ENCODE results near the gene SH3BP1.

Gene SH3BP1

GRCh38 chr22:37617431-37617830, 22.0 kb upstream of the SH3BP1 start:
- no peak for DNase-seq

DNA sequence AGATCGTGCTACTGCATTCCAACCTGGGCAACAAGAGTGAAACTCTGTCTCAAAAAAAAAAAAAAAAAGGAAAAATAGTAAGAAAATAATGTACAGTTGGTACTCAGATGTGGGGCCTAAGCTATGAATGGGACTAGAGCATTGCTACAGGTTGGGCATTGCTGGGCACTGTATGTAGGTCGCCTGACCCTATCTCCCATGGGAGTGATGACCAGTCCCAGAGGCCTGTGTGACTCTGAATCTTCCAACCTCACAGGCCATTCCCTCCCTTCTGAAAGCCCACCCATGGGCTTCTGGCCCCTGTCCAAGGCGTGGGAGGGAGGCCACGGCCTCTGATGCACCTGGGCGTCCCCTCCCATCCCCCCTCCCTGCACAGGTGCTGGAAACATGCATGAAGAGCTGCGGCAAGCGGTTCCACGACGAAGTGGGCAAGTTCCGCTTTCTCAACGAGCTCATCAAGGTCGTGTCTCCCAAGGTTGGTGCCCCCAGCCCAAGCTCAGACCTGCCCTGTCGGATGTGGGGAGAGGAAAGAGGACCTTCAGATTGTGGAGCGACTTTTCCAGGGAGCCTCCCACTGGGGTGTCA, 21.3 kb upstream of the SH3BP1 start:
- DNase-seq: no peak

- DNase-seq: no peak
These were observed 20.8 kb upstream of the SH3BP1 start for GRCh38 chr22:37618674-37619073.

GRCh38 chr22:37619991-37620390, 19.5 kb upstream of the SH3BP1 start:
- DNase-seq: no peak

GRCh38 chr22:37621352-37621860, 18.1 kb upstream of the SH3BP1 start:
- DNase-seq: no peak

GRCh38 chr22:37623075-37624016, 16.1 kb upstream of the SH3BP1 start:
- peak; percentile 65 for DNase-seq

- DNase-seq: no peak
These were observed 15.5 kb upstream of the SH3BP1 start for GRCh38 chr22:37624017-37624365.

DNA sequence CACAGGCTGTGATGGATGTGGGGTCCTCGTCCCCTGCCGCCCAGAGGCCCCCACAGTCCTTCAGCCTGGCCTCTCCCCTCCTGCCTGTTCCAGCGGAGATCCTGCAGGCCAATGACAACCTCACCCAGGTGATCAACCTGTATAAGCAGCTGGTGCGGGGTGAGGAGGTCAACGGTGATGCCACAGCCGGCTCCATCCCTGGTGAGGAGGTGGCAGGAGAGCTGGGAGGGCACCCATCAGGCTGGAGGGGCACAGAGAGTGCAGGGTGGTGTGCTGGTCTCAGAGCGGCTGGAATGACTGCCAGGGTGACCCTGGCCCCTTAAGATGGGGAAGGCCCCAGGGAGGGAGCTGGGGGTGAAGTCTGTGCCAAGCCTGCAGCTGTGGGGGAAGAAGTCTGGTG, 14.6 kb upstream of the SH3BP1 start:
- DNase-seq: no peak

DNA sequence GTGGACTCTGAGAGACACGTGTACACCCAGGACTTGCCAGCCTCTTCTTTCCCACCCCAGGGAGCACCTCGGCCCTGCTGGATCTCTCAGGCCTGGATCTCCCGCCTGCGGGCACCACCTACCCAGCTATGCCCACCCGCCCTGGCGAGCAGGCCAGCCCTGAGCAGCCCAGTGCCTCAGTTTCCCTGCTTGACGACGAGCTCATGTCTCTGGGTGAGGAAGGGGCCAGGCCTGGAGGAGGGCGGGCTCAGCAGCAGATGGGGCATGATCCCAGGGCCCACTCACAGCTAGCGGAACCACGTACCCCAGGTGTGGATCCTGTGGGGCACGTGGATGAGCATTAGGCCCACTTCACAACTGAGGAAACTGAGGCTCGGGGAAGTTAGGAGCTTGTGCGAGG, 13.7 kb upstream of the SH3BP1 start:
- DNase-seq: no peak

- DNase-seq: no peak
These were observed 13.3 kb upstream of the SH3BP1 start for GRCh38 chr22:37626144-37626543.

DNA sequence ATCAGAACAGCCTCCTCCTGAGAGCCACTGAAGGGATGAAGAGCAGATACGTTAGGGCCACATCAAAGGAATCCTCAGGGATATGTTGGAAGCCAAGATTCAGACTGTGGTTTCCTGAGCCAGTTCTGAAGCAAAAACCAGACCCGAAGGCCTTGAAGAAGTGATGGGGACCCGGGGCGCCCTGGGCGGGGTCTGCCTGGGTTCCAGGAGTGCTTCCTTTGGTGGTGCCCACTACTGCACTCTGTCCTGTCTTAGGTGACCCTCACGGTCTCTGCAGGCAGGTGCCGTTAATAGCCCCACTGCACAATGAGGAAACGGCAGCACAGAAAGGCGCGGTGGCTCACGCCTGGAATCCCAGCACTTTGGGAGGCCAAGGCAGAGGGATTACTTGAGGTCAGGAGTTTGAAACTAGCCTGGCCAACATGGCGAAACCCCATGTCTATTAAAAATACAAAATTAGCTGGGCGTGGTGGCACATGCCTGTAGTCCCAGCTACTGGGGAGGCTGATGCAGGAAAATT, 12.9 kb upstream of the SH3BP1 start:
- DNase-seq: no peak

- DNase-seq: no peak
These were observed 12.3 kb upstream of the SH3BP1 start for GRCh38 chr22:37627121-37627520.

GRCh38 chr22:37627545-37627944, 11.9 kb upstream of the SH3BP1 start:
- no peak for DNase-seq

DNA sequence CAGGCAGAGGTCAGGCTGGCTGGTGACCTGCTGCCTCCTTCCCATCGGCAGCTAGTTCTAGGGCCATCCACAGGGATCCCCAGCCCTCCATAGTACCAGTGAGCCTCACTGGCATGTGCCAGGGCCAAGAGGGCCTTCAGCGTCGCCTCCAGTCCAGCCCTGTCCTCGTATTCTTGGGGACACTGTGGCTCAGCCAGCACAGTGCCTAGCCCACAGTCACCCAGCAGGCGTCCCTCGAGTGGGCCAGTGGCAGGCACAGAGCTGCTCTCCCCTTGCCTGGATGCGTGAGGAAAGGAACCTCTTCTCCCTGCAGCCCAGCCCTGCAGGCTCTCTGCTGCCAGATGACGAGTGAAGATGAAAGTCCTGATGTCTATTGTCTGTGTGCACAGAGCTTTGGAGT, 10.6 kb upstream of the SH3BP1 start:
- no peak for DNase-seq

- no peak for DNase-seq
These were observed 9.5 kb upstream of the SH3BP1 start for GRCh38 chr22:37629928-37630327.

GRCh38 chr22:37630839-37631435, 8.5 kb upstream of the SH3BP1 start:
- DNase-seq: no peak

DNA sequence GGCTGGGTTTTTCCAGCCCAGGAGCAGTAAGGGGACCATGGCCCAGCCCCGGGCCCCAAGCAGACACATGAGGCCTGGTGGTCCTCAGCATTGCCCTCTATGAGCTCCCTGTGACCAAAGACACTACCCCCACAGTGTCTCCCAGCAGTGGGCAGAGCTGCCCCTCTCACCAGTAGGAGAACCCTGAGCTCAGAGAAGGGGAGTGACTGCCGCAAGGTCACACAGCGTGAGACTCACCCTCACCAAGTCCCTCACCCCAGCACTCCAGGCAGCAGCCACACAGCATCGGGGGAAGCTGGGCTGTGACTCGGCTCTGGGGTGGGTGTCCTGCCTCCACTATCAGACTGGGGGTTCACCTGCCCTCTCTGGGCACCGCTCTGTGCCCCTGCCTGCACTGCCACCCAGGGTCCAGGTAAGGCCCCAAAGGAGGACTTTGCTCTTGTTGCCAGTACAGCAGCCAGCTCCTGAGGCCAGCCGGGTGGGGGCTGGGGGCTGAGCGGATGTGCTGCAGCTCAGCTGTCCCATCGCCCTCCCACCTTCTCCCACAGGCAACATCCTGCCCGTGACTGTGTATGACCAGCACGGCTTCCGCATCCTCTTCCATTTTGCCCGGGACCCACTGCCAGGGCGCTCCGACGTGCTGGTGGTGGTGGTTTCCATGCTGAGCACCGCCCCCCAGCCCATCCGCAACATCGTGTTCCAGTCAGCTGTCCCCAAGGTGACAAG, 7.9 kb upstream of the SH3BP1 start:
- no peak for DNase-seq

DNA sequence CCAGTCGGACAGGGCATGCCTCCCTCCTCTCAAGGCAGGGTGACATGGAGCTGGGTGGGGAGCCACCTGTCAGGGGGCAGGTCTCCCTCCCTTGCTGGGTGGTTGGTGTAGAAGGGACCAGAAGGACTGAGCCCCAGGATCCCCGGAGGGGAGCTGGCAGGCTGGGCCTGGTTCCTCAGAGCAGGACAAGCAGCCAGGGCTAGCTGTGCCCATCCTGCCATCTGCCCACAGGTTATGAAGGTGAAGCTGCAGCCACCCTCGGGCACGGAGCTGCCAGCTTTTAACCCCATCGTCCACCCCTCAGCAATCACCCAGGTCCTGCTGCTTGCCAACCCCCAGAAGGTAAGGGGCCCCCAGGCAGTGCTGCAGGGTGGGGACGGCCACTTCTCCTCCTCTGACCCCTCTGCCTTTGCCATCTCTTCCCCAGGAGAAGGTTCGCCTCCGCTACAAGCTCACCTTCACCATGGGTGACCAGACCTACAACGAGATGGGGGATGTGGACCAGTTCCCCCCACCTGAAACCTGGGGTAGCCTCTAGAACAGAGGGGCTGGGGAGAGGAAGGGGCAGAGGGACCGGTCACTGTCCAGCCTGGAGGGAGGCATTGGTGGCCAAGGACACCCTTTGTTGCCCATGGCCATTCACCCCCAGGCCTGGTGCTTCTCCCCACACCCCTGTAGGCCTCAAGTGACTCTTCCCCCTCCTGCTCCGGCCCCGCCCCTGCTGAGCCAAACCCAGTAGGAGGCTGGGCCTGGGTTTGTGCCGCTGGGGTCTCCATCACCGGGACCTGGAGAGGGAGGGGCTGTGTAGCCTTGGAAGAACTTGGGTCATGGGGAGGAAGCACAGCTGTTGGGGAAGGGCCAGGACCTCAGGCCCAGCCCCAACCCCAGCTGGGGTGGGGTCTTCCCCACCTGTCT, 7.0 kb upstream of the SH3BP1 start:
- DNase-seq: no peak

GRCh38 chr22:37633089-37633624, 6.3 kb upstream of the SH3BP1 start:
- no peak for DNase-seq

GRCh38 chr22:37633625-37634416, 5.6 kb upstream of the SH3BP1 start:
- DNase-seq: peak; percentile 46

- DNase-seq: no peak
These were observed 5.0 kb upstream of the SH3BP1 start for GRCh38 chr22:37634417-37634924.
